HG03060 (cell line): Measurements from ENCODE around the gene PHC1.
"Not testable (repeated sequence)": the region's sequence is repeated elsewhere in the genome, so short reads cannot be mapped to it uniquely, and the experiment has no call there.

ENCODE experiments used
- ATAC-seq: cut with Tn5 transposase; IDR thresholded peaks from one replicate; pipeline ENCODE4 v1.9.1; 2021; ENCODE audit warnings: low read depth, moderate number of reproducible peaks; ENCODE audit not compliant: unreplicated experiment

The PHC1 gene

DNA sequence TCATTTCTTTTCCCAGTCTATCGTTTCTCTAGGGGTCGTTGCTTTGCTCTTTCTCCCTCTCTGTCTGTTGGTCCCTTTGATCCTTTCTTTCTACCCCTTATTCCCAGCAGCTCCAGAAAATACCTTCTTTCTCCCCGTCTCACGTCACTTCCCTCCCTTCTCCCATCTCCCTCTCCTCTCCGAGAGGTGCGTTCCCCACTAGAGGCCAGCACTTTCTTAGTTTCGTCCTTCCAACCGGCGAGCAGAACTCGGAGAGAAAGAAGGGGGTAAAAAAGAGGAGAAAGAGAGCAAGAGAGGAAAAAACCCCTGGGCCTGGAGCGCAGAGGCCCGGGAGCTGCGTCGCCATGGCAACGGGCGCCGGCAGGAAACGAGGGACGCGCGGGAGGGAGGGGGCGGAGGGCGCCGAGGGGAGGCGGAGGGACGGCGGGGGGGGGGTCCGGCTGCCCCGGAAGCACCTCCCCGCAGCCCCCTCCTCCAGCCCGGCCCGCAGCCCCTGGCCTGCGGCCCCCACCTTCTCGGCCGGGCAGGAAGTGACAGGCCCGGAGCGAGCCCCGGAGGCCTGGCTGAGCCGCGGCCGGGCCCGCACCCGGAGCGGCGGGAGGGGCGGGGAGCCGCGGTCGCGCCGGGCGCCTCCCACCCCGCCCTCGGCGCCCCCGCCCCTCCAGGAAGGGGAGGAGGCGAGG lies at the start of gene PHC1:
TSS of gene PHC1 (plus strand) at position 477 of the 683 bp plus-strand sequence. CDS start 3,169 bp downstream, outside the sequence.
- not testable (repeated sequence) for ATAC-seq

DNA sequence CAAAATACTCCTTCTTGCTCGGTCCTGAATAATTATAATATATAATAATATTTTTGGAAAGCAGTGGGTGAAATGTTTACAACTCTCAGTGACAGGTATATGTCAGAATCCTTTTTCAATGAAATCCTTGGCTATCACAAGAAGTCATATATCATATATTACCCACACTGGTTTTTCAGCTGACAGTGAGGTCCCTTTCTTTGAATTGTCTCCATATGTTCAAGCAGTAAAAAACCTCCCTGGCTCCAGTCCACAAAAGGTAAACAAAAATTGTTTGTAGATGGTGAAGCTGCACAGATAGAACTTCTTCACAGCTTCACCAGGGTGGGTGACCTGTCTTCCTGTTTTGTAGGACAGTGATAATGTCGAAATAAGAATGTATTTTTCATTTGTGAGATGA lies 47.9 kb upstream of the PHC1 start:
- no peak for ATAC-seq

DNA sequence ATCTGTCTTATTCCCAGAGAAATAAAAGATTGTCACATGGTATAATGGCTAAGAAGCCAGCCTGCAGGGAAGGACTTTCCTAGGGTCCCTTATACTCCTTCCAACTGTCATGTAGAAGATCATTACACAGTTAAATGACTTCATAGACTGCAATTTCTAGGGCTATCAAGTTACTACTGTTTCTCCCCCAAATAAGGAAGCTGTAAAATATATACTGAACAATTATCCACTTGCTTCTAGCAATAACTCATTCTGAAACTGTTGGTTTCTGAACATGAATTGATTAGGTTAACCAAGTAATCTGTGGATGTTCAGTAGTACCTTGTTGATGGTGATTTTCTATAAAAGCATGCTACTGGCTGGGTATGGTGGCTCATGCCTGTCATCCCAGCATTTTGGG lies 47.3 kb upstream of the PHC1 start:
- no peak for ATAC-seq

DNA sequence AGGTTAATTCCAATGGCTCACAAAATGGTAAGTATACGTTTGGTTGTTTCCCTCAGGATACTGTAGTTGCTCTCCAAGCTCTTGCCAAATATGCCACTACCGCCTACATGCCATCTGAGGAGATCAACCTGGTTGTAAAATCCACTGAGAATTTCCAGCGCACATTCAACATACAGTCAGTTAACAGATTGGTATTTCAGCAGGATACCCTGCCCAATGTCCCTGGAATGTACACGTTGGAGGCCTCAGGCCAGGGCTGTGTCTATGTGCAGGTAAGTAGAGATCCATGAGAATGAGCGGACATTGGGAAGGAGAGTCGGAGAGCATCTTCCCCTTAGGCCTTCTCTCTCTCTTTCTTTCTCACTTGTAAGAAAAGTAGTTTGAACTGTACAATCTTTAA lies 46.5 kb upstream of the PHC1 start:
- no peak for ATAC-seq

DNA sequence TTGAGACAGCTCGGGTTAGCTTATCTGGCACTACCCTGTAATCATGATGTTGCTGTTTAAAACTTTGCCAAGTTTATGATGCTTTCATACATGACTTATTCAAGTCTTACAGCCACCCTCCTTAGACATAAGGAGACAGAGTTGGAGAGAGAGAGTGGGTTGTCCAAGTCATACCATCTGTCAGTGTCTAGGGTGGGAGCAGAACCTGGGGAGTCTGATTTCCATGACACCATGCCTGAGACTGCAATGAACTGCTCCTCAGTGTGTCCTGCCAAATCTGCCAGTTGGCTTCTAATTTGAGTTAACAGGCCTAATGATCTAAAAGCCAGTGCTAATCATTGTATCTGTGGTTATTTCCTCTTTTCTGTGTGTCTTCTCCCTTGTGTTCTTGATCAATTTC lies 43.7 kb upstream of the PHC1 start:
- ATAC-seq: no peak

DNA sequence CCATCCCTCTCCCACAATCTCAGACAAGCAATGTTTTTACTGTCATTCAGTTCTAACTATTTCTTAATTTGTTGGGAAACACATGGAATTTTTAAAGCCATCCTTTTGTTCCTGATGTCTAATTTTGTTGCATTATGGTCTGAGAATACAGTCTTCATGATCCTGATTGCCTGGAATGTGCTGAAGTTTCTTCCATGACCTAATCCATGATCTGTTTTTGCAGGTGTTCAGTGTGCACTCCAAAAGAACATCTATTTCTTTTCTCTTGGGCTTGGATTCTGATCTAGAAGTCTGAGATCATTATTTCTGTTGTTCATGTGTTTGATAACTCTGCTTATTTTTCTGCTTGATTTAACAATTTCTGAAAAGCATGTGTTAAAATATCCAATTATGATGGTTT lies 43.2 kb upstream of the PHC1 start:
- no peak for ATAC-seq

DNA sequence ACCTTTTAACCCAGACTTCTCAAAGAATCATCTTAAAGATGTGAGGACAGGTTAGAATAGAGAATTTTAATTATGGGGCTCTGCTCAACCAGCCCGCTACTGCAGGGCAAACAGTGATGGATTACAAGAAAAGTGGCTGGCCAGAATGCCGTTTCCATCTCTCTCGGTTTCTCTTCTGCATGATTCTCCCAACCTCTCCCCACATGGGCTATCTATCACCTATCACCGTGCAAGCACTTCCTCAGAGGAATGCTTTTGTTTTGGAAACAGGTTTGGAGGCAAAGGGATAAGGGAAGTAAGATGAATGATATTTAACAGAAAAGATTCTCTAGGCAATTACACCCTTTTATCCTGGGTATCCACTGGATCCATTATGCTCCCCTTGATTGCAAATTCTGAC lies 37.4 kb upstream of the PHC1 start:
- ATAC-seq: no peak

DNA sequence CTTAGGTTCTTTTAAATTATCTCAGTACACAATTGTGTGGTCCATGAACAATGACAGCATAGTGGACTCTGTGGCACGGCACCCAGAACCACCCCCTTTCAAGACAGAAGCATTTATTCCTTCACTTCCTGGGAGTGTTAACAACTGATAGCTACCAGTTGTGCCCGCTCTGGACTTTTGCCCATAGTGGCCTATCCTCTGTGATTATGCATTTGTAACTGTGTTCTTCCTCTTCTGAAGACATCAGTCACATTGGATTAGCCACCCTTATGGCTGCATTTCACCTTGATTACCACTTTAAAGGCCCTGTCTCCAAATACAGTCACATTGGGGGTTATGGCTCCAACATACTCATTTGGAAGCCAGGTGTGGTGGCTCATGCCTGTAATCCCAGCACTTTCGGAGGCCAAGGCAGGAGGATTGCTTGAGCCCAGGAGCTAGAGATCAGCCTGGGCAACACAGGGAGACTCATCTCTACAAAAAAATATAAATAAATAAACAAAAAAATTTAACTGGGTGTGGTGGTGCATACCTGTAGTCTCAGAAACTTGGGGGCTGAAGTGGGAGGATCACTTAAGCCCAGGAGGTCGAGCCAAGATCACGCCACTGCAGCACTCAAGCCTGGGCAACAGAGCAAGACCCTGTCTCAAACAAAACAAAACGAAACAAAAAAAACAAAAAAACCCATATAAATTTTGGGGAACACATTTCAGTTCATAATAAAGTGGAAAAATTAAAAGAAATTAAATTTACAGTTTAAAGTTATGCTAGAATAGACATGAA lies 27.6 kb upstream of the PHC1 start:
- no peak for ATAC-seq

DNA sequence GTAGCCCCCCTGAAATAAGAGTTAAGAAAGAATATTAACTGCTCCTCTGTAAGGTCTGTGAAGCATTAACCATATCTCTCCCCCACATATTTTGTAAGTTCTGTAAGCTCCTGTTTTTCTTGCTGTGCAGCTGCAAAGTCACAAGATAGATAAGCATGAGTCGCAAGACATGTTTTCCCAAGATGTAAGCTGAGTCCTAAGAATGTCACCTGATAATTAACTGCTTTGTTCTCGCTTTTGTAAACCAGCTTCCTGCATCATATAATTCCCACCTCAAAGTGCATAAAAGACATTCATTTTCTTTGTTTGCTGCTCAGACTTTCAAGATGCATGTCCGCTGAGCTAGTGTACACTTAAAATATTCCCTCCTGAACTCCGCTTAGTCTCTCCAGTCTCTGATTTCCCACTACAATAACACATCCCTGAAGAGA lies 27.0 kb upstream of the PHC1 start:
- ATAC-seq: no peak

DNA sequence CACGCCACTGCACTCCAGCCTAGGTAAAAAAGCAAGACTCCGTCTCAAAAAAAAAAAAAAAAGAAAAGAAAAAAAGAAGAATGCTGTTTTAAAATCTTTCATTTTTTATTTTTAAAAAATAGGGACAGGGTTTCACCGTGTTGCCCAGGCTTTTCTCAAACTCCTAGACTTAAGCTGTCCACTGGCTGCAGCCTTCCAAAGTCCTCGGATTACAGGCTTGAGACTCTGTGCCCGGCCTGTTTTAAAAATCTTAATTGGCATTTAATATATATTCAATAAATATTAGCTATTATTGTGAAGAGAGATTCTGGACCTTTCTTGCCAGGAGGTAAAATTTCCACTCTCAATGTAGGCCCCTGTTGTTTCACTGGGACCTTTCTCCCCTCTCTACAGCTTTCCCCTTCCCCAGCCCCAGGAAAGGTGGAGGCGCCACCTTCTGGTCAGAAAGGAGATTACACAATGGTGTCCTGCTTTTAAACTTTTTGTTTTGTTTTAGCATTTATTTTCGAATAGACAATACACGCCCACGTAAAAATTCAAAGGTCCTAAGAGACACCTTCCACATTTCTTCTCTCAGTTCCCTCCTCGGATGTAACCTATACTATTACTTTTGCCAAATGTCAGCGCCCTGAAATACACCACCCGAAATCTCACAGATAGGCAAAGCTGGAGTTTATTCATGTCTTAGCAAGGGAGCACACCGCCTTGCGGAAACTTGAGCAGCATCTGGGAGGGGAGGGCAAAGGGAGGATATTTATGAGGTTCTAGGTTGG lies 23.8 kb upstream of the PHC1 start:
- no peak for ATAC-seq

DNA sequence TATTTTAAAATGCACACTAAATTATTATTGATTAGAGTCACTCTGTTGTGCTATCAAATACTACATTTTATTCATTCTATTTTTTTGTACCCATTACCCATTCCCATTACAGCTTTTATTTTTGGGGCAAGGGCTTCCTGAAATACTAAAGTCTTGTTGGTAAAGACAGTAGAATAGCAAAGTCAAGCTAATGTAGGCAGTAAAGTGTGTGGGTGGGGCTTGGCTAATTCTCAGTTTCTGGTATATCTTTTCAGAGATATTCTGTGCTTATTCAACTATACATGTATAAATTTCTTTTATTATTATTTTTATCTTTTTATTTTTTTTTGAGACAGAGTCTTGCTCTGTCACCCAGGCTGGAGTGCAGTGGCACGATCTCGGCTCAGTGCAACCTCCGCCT lies 22.3 kb upstream of the PHC1 start:
- no peak for ATAC-seq

DNA sequence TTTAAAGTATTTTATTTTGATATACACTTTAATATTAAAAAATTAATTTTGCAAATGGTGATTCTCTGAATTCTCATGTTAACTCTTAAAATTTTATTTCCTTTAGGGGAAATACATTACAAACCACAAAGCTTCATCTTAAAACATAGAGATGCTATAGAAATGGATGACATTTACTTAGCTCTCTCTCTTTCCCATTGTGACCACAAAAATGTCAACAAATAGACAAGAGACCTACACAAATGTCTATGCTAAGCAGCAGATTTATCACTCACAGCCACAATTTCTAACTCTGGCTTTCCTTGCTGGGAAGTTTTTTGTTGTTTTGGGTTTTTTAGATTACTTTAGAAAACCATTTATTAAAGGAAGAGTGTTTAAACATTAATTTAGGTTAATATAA lies 19.9 kb upstream of the PHC1 start:
- ATAC-seq: no peak

DNA sequence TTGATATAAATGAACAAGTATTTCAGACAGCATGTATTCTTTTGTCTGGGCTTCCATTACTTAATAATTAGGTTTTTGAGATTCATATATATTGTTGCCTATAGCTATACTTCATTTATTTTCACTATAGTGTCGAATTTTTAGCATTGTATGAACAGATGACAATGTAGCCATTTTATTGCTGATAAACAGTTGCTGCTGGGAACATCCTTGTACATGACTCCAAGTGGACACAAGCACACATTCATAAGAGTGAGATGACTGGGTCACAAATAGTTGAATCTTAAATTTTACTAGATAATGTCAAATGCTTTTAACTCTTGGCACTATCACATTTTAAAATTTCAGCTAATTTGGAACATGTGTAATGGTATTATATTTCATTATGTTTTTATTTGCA lies 19.3 kb upstream of the PHC1 start:
- ATAC-seq: no peak

DNA sequence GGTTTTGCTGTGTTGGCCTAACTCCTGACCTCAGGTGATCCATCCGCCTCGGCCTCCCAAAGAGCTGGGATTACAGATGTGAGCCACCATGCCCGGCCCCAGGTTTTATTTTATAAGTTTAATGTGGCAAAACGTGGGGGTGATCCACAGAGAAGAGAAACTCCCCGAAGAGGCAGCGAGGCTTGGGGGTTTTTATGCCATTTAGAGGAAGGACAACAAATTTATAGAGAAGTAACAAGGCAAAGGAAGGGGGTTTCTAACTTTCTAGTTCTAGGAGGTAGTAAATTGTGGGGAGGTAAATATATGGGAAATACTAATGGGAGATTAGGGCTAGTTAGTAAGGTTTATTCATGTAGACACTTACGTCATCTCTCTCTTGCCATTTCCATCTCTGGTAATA lies 17.2 kb upstream of the PHC1 start:
- ATAC-seq: no peak

DNA sequence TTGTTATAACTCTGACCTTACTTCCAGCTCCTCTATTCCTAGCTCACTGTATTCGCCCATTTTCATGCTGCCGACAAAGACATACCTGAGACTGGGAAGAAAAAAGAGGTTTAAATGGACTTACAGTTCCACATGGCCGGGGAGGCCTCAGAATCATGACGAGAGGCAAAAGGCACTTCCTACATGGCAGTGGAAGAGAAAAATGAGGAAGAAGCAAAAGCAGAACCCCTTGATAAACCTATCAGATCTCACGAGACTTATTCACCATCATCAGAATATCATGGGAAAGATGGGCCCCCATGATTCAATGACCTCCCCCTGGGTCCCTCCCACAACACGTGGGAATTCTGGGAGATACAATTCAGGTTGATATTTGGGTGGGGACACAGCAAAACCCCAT lies 14.5 kb upstream of the PHC1 start:
- ATAC-seq: no peak

DNA sequence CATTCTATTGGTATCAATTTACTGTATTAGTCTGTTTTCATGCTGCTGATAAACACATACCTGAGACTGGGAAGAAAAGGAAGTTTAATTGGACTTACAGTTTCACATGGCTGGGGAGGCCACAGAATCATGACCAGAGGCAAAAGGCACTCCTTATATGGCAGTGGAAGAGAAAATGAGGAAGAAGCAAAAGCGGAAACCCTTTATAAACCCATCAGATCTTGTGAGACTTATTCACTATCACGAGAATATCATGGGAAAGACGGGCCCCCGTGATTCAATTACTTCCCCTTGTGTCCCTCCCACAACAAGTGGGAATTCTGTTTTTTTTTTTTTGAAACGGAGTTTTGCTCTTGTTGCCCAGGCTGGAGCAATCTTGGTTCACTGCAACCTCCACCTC lies 11.6 kb upstream of the PHC1 start:
- ATAC-seq: not testable (repeated sequence)

DNA sequence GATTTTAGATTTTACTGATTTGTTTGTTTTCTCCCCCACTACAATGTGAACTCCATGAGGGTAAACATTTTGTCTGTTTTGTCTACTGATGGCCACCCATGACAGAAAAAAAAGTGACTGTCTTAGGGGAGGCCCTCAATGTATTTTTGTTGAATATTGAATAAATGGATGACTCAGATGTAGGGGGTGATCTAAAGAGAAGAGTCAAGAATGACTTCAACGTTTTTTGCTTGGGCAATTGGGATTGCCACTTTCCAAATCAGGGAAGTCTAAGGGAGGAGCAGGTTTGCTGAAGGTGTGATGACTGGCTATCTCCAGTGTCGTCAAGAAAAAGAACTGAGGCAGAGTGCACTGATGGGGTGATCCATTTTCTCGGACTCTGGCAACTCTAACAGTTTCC lies 10.7 kb upstream of the PHC1 start:
- no peak for ATAC-seq

DNA sequence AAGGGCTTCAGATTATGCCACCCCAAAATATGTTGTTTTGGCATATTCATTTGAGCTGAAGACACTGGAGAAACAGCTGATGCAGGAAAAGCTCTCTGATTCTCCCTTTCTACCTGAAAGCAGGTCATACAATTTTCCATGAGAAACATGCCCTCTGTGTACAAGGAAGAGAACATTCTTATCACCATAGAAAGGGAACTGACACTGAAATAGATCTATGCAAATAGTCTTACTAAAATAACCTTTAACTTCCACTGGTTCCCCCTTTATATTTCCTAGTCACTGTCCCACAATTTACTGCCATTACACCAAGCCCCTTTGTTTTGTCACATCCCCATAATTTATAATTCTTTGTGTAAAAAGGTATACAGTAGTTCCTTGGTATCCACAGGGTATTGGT lies 9.6 kb upstream of the PHC1 start:
- ATAC-seq: no peak

DNA sequence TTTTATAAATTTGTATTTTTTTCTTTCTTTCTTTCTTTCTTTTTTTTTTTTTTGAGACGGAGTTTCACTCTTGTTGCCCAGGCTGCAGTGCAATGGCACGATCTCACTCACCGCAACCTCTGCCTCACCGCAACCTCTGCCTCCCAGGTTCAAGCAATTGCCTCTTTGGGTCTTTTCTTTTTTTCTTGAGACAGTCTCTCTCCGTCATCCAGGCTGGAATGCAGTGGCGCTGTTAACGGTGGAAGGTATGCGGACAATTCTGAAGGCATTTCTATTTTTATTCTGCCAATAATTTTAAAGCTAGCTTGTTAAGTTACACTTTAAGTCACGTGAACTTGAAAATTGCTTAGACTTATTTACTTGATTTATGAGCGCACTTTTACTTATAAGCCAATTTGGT lies 8.8 kb upstream of the PHC1 start:
- ATAC-seq: no peak

DNA sequence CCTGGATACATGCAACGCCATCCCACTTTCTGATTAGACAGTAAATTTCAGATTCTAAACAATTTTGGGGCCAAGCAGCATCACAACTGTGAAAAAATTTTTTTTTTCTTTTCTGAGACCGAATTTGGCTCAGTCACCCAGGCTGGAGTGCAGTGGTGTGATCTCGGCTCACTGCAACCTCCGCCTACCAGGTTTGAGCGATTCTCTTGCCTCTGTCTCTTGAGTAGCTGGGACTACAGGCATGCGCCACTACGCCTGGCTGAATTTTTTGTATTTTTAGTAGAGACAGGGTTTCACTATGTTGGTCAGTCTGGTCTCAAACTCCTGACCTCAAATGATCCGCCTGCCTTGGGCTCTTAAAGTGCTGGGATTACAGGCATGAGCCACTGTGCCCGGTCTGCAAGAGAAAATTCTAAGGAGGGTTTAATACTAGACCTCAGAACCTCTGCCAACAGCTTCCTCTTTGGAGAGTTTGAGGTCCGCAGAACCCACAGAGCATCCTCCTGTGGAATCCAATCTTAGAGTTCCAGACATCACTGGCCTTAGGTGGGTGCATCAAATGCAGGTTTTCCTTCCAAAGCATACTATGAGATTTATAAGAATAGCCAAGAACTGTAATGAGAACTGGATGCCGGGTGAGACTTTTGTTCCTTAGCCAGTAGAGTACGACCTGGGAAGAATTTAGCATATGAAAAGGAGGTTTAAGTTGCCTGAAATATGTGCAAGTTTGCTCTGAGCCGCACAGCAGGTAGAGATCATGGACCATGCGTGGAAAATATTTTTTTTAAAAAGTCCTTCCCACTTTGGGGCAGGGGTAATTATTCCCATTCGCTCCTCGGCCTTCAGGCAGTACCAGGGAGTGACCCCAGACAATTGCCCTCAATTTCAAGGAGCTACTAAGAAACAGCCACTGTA lies 7.8 kb upstream of the PHC1 start:
- ATAC-seq: no peak
